CD14-positive monocyte (primary cell): Measurements from ENCODE around the gene RNASEL. TPM values are rescaled to one million over a fixed set of nuclear protein-coding genes. Genes with fewer than 3 reads are reported as not detected.

ENCODE experiments used
- DNase-seq, 3 donors: peaks; one replicate each; pipeline ENCODE4 v3.0.0-alpha.2; 2011 to 2022
- H2AFZ ChIP-seq: 2 replicates; pipeline ENCODE4 v1.6.0; 2012; ENCODE audit warnings: mild to moderate bottlenecking, low read depth, low read length, inconsistent platforms; ENCODE audit not compliant: insufficient read depth, poor library complexity, severe bottlenecking
- H3K27ac ChIP-seq, 2 donors: 1 replicate in 1 of 2; 2 replicates in 1 of 2; pipeline ENCODE4 v1.5.1; 2012 to 2013; ENCODE audit warnings: low read length in 2 of 2, control low read depth in 1 of 2, inconsistent platforms in 1 of 2, low read depth in 1 of 2, mild to moderate bottlenecking in 1 of 2
- H3K27me3 ChIP-seq, 2 donors: one replicate each; pipeline versions ENCODE4 v1.6.0 to v1.6.1; 2011 to 2013; ENCODE audit warnings: low read length in 2 of 2; ENCODE audit not compliant: control insufficient read depth in 2 of 2, insufficient read depth in 2 of 2
- H3K36me3 ChIP-seq, 2 donors: replicated peaks in 1 of 2; 1 replicate in 1 of 2; 2 replicates in 1 of 2; pipeline versions ENCODE4 v1.5.1 to v1.6.1; 2012 to 2013; ENCODE audit warnings: low read length in 2 of 2, control low read depth in 1 of 2, inconsistent platforms in 1 of 2, mild to moderate bottlenecking in 1 of 2; ENCODE audit not compliant: insufficient read depth in 2 of 2, control insufficient read depth in 1 of 2
- H3K4me1 ChIP-seq, 2 donors: 1 replicate in 1 of 2; 2 replicates in 1 of 2; pipeline versions ENCODE4 v1.5.1 to v1.6.1; 2012 to 2013; ENCODE audit warnings: low read length in 2 of 2, control low read depth in 1 of 2, inconsistent platforms in 1 of 2, mild to moderate bottlenecking in 1 of 2, moderate library complexity in 1 of 2; ENCODE audit not compliant: insufficient read depth in 2 of 2, control insufficient read depth in 1 of 2
- H3K4me2 ChIP-seq: replicated peaks from 2 replicates; pipeline ENCODE3; 2012; ENCODE audit warnings: low read length, moderate library complexity, mild to moderate bottlenecking; ENCODE audit not compliant: poor library complexity, severe bottlenecking; ENCODE audit errors: extremely low read depth
- H3K4me3 ChIP-seq, 3 experiments: fragments of 200-600 bp in 1 of 3; sonication (generic) in 1 of 3; replicated peaks in 1 of 3; 1 replicate in 2 of 3; 2 replicates in 1 of 3; pipeline ENCODE4 v1.5.1; 2011 to 2013; ENCODE audit warnings: low read length in 3 of 3, mild to moderate bottlenecking in 3 of 3, control low read depth in 2 of 3, low read depth in 2 of 3, inconsistent platforms in 1 of 3, moderate library complexity in 1 of 3
- H3K79me2 ChIP-seq: 2 replicates; pipeline ENCODE4 v1.6.0; 2012; ENCODE audit warnings: mild to moderate bottlenecking, control low read depth, inconsistent platforms, low read length, moderate library complexity; ENCODE audit not compliant: insufficient read depth
- H3K9ac ChIP-seq: 2 replicates; pipeline ENCODE4 v1.6.0; 2017; ENCODE audit warnings: low read length, mild to moderate bottlenecking; ENCODE audit not compliant: insufficient read depth, poor library complexity, severe bottlenecking
- H3K9me3 ChIP-seq, 2 donors: replicated peaks in 1 of 2; 1 replicate in 1 of 2; 2 replicates in 1 of 2; pipeline versions ENCODE4 v1.5.1 to v1.6.1; 2012 to 2013; ENCODE audit warnings: low read length in 2 of 2, control low read depth in 1 of 2; ENCODE audit not compliant: control insufficient read depth in 1 of 2, insufficient read depth in 1 of 2
- H4K20me1 ChIP-seq: 2 replicates; pipeline ENCODE4 v1.6.0; 2012; ENCODE audit warnings: mild to moderate bottlenecking, low read length, control low read depth, moderate library complexity; ENCODE audit not compliant: insufficient read depth
- H3K27ac Mint-ChIP-seq, 7 donors: one replicate each; pipeline ENCODE4 v1.8.0; 2020; ENCODE audit warnings: mild to moderate bottlenecking in 7 of 7, mixed read lengths in 7 of 7, moderate library complexity in 6 of 7, inconsistent platforms in 2 of 7
- H3K27me3 Mint-ChIP-seq, 3 donors: one replicate each; pipeline ENCODE4 v1.8.0; 2021 to 2022; ENCODE audit warnings: low read depth in 3 of 3, mild to moderate bottlenecking in 3 of 3, mixed read lengths in 3 of 3, moderate library complexity in 3 of 3, inconsistent platforms in 1 of 3
- H3K36me3 Mint-ChIP-seq, 2 donors: one replicate each; pipeline ENCODE4 v1.8.0; 2020; ENCODE audit warnings: mixed read lengths in 2 of 2, inconsistent platforms in 1 of 2, mild to moderate bottlenecking in 1 of 2
- H3K4me1 Mint-ChIP-seq: one replicate; pipeline ENCODE4 v1.8.0; 2020; ENCODE audit warnings: mild to moderate bottlenecking, mixed read lengths
- H3K4me3 Mint-ChIP-seq, 2 donors: one replicate each; pipeline ENCODE4 v1.8.0; 2020; ENCODE audit warnings: mild to moderate bottlenecking in 2 of 2, mixed read lengths in 2 of 2, moderate library complexity in 1 of 2
- H3K9me3 Mint-ChIP-seq, 7 donors: one replicate each; pipeline ENCODE4 v1.8.0; 2020 to 2022; ENCODE audit warnings: mixed read lengths in 7 of 7, mild to moderate bottlenecking in 6 of 7, moderate library complexity in 6 of 7, inconsistent platforms in 2 of 7
- CTCF ChIP-seq: fragments of 200-600 bp; IDR thresholded peaks from one replicate; pipeline ENCODE4 v1.8.0; 2022; ENCODE audit warnings: antibody characterized with exemption, mild to moderate bottlenecking
- WGBS: methylation state at CpG from one replicate; pipeline ENCODE4 v1.1.5; 2013; ENCODE audit warnings: missing lambda C conversion rate; ENCODE audit not compliant: insufficient coverage; 5-methylcytosine and 5-hydroxymethylcytosine counted together
- intact Hi-C, 2 donors: fragments of 100-400 bp; cut with micrococcal nuclease; formaldehyde crosslinking; loops; one replicate each; pipeline versions ENCODE4 v1.15.0 to v1.15.1; 2023
- polyA plus RNA-seq, 3 donors: library from polyadenylated mRNA; depleted of rRNA in 1 of 3; unstranded in 2 of 3; stranded (reverse) in 1 of 3; fragments of 300-500 nt in 2 of 3; fragments of >200 nt in 1 of 3; fragmentation: Illumina TruSeq in 2 of 3; gene quantifications; 1 replicate in 2 of 3; 2 replicates in 1 of 3; pipeline ENCODE4 v1.2.3, GENCODE V29; 2012 to 2021

RNASEL gene
- polyA plus RNA-seq, 3 donors, result 6.9 to 12.3 (median 7.9) TPM

GRCh38 chr1:182631954-182632353 lies 42.9 kb upstream of the RNASEL start:
- H3K4me3 Mint-ChIP-seq, result no peak overlapping the region

GRCh38 chr1:182631053-182631677 lies 42.1 kb upstream of the RNASEL start:
- no peaks in the 10 kb centered on the region for H3K9me3 Mint-ChIP-seq
- H3K27ac Mint-ChIP-seq, result no peak overlapping the region
- TF ChIP-seq CTCF, result no peak
- H3K79me2 ChIP-seq, result no peaks in the 10 kb centered on the region
- no peaks in the 10 kb centered on the region for H3K27me3 ChIP-seq
- H3K9me3 ChIP-seq, result no peaks in the 10 kb centered on the region
- peaks cover 0 to 9% (median 7%) of the 10 kb centered on the region in 3 donors for H3K27me3 Mint-ChIP-seq
- no peak overlapping the region for H3K4me3 Mint-ChIP-seq
- H3K36me3 ChIP-seq, result no peaks in the 10 kb centered on the region
- no peak overlapping the region for H2AFZ ChIP-seq
- H3K4me3 ChIP-seq, result no peak overlapping the region
- DNase-seq, result no peak
- no peak overlapping the region for H3K27ac ChIP-seq
- H3K4me2 ChIP-seq, result no peak overlapping the region
- no peaks in the 10 kb centered on the region for H4K20me1 ChIP-seq
- H3K4me1 ChIP-seq, result no peaks in the 10 kb centered on the region
- intact Hi-C loops, result no loop called here
- H3K36me3 Mint-ChIP-seq, result no peaks in the 10 kb centered on the region
- H3K9ac ChIP-seq, result no peak overlapping the region
- peaks cover 10% of the 10 kb centered on the region for H3K4me1 Mint-ChIP-seq

More at GRCh38 chr1:182631954-182632353, 42.9 kb upstream of the RNASEL start:
- no peak overlapping the region for H3K27ac ChIP-seq
- H3K9ac ChIP-seq, result no peak overlapping the region
- no peaks in the 10 kb centered on the region for H3K27me3 ChIP-seq
- no peaks in the 10 kb centered on the region for H3K9me3 ChIP-seq
- no peaks in the 10 kb centered on the region for H4K20me1 ChIP-seq
- H3K36me3 ChIP-seq, result no peaks in the 10 kb centered on the region
- no peak for TF ChIP-seq CTCF
- no peak for DNase-seq
- Mint-ChIP-seq H3K27ac (no peak overlapping the region), H3K27me3 (peaks cover 0 to 9% (median 5%) of the 10 kb centered on the region in 3 donors), H3K4me1 (peaks cover 10% of the 10 kb centered on the region), H3K9me3 (no peaks in the 10 kb centered on the region), H3K36me3 (no peaks in the 10 kb centered on the region)
- H3K4me3 ChIP-seq, result no peak overlapping the region
- H3K4me2 ChIP-seq, result no peak overlapping the region
- no peak overlapping the region for H2AFZ ChIP-seq
- no peaks in the 10 kb centered on the region for H3K4me1 ChIP-seq
- WGBS, result no CpG with 5 or more reads among the region's 1 CpG
- no peaks in the 10 kb centered on the region for H3K79me2 ChIP-seq
- intact Hi-C loops, result no loop called here
